Endothelial cell (in vitro differentiated cells): ENCODE data around the gene IREB2. TPM values are rescaled to one million over a fixed set of nuclear protein-coding genes. Genes with fewer than 3 reads are reported as not detected.

Experiments used
- DNase-seq: peaks from one replicate; pipeline ENCODE4 v3.0.0; 2021; ENCODE audit warnings: low spot score
- H3K27ac Mint-ChIP-seq: one replicate; pipeline ENCODE4 v1.8.0; 2021; ENCODE audit warnings: mixed read lengths, inconsistent platforms; ENCODE audit not compliant: unreplicated experiment
- H3K27me3 Mint-ChIP-seq: one replicate; pipeline ENCODE4 v1.8.0; 2021; ENCODE audit warnings: mild to moderate bottlenecking, moderate library complexity, mixed read lengths, inconsistent platforms; ENCODE audit not compliant: unreplicated experiment
- H3K36me3 Mint-ChIP-seq: one replicate; pipeline ENCODE4 v1.8.0; 2021; ENCODE audit warnings: mild to moderate bottlenecking, low read depth, mixed read lengths, inconsistent platforms; ENCODE audit not compliant: unreplicated experiment
- H3K4me1 Mint-ChIP-seq: one replicate; pipeline ENCODE4 v1.8.0; 2021; ENCODE audit warnings: mild to moderate bottlenecking, mixed read lengths, inconsistent platforms; ENCODE audit not compliant: unreplicated experiment
- H3K4me3 Mint-ChIP-seq: one replicate; pipeline ENCODE4 v1.8.0; 2021; ENCODE audit warnings: mild to moderate bottlenecking, mixed read lengths, inconsistent platforms; ENCODE audit not compliant: unreplicated experiment
- H3K9me3 Mint-ChIP-seq: one replicate; pipeline ENCODE4 v1.8.0; 2021; ENCODE audit warnings: mixed read lengths, inconsistent platforms; ENCODE audit not compliant: unreplicated experiment
- CTCF ChIP-seq: fragments of 200-600 bp; sonication (generic); IDR thresholded peaks from one replicate; pipeline ENCODE4 v1.5.0; 2021; ENCODE audit warnings: antibody characterized with exemption; ENCODE audit not compliant: unreplicated experiment
- total RNA-seq: library from RNA; stranded (reverse); fragmentation: NEBNext Ultra II Directional; extraction: Animal tissue kit (Norgen Biotek cat#: 25700); gene quantifications from one replicate; pipeline ENCODE4 v1.2.1, GENCODE V29; 2021; ENCODE audit not compliant: unreplicated experiment

Gene IREB2
- total RNA-seq, 1 donor from 2014 or later = 71.3 TPM

DNA sequence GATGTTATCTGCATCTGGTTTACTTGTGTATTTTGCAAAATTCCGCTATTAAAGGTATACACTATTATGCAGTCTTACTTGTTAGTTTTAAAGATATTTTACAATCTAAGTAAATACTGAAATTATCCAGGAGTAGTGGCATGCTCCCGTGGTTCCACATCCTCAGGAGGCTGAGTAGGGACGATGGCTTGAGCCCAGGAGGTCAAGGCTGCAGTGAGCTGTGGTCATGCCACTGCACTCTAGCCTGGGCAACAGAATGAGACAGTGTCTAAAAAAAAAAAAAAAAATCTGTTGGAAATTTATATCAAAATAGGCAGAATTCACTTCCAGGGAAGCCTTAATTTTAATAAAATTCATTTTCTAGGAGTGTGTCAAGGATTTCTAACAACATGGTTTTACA lies 41.6 kb downstream of the IREB2 start:
- H3K36me3 Mint-ChIP-seq = peaks cover 17% of the 10 kb centered on the region

DNA sequence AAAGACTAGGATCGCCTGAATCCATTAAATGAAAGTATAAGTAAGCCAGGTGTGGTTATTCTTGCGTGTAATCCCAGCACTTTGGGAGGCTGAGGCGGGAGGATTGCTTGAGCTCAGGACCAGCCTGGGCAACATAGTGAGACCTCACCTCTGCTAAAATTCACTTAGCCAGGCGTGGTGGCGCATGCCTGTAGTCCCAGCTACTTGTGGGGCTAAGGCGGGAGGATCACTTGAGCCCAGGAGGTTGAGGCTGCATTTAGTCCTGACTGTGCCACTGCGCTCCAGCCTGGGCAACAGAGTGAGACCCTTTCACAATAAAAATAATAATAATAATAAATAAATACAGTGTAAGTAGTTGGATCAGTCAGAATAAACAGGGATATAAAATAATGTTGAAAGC lies 43.9 kb downstream of the IREB2 start:
- peaks cover 22% of the 10 kb centered on the region for H3K36me3 Mint-ChIP-seq
- H3K27me3 Mint-ChIP-seq = no peaks in the 10 kb centered on the region
- TF ChIP-seq CTCF = no peak
- H3K9me3 Mint-ChIP-seq = no peaks in the 10 kb centered on the region
- H3K4me3 Mint-ChIP-seq = no peak overlapping the region
- no peak for DNase-seq
- H3K27ac Mint-ChIP-seq = peak overlapping the region; percentile 68
- H3K4me1 Mint-ChIP-seq = no peaks in the 10 kb centered on the region

More for the DNA sequence above, 41.6 kb downstream of the IREB2 start:
- DNase-seq = no peak
- Mint-ChIP-seq H3K4me1 (no peaks in the 10 kb centered on the region), H3K27ac (no peak overlapping the region), H3K9me3 (no peaks in the 10 kb centered on the region), H3K27me3 (no peaks in the 10 kb centered on the region), H3K4me3 (no peak overlapping the region)
- no peak for TF ChIP-seq CTCF

DNA sequence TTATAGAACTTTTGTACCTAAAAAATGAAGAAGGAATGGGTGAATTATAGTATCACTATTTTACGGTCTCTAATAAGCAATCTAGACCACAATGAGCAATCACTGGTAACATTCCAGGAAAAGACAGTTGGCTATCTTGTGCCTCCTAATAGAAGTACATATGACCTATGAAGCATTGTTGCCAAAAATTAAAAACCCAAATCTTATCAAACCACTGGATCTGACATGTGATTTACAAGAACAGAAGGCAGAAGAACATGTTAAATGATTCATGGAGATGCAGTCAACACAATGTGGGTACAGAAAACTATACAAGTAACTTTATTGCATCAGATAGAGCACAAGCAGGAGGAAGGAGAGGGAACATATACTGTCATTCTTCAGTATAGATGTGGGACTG lies 54.9 kb downstream of the IREB2 start:
- H3K36me3 Mint-ChIP-seq = peaks cover 18% of the 10 kb centered on the region
- no peak for DNase-seq
- H3K27me3 Mint-ChIP-seq = no peaks in the 10 kb centered on the region
- H3K4me1 Mint-ChIP-seq = no peaks in the 10 kb centered on the region
- no peak for TF ChIP-seq CTCF
- no peak overlapping the region for H3K4me3 Mint-ChIP-seq
- no peaks in the 10 kb centered on the region for H3K9me3 Mint-ChIP-seq
- H3K27ac Mint-ChIP-seq = no peak overlapping the region

GRCh38 chr15:78501857-78502256 lies 63.8 kb downstream of the IREB2 start:
- Mint-ChIP-seq H3K27me3 (peaks cover 4% of the 10 kb centered on the region), H3K36me3 (peaks cover 27% of the 10 kb centered on the region), H3K9me3 (no peaks in the 10 kb centered on the region)

DNA sequence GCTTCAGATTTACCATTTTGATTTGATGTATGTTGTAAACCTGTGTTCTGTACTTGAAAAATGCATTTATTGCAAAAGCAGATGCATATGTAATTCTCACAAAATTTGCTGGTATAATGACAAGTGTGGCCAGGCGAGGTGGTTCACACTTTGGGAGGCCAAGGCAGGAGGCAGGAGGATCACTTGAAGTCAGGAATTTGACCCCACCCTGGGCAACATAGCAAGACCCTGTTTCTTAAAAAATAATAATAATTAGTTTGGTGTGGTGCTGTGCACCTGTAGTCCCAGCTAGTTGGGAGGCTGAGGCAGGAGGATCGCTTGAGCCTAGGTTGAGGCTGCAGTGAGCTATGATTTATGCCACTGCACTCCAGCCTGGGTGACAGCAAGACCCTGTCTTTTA lies 64.6 kb downstream of the IREB2 start:
- no peak overlapping the region for H3K27ac Mint-ChIP-seq
- no peak overlapping the region for H3K4me3 Mint-ChIP-seq
- H3K27me3 Mint-ChIP-seq = peaks cover 4% of the 10 kb centered on the region
- peaks cover 27% of the 10 kb centered on the region for H3K36me3 Mint-ChIP-seq
- no peak for TF ChIP-seq CTCF
- peaks cover 4% of the 10 kb centered on the region for H3K4me1 Mint-ChIP-seq
- DNase-seq = no peak
- no peaks in the 10 kb centered on the region for H3K9me3 Mint-ChIP-seq

More at GRCh38 chr15:78501857-78502256, 63.8 kb downstream of the IREB2 start:
- H3K4me1 Mint-ChIP-seq = peaks cover 1% of the 10 kb centered on the region
- H3K4me3 Mint-ChIP-seq = peak overlapping the region; percentile 37
- no peak for DNase-seq
- no peak for TF ChIP-seq CTCF
- no peak overlapping the region for H3K27ac Mint-ChIP-seq
